Upper lobe of right lung (tissue), 1 donor: ENCODE data around the gene PNMA1. TPM values are rescaled to one million over a fixed set of nuclear protein-coding genes. Genes with fewer than 3 reads are reported as not detected.

Source experiments
- ATAC-seq: fragments of 200-7000 bp; cut with Tn5 transposase; one replicate; pipeline ENCODE4 v1.9.1; 2020; ENCODE audit warnings: mild to moderate bottlenecking, moderate library complexity
- DNase-seq: peaks from one replicate; pipeline ENCODE4 v3.0.0-alpha.2; 2020
- H3K27ac ChIP-seq: fragments of 200-600 bp; one replicate; pipeline ENCODE4 v1.8.0; 2022
- H3K27me3 ChIP-seq: fragments of 200-600 bp; one replicate; pipeline ENCODE4 v1.8.0; 2022; ENCODE audit warnings: mild to moderate bottlenecking
- H3K36me3 ChIP-seq: fragments of 200-600 bp; one replicate; pipeline ENCODE4 v1.8.0; 2022
- H3K4me1 ChIP-seq: fragments of 200-600 bp; one replicate; pipeline ENCODE4 v1.8.0; 2022
- H3K4me3 ChIP-seq: fragments of 200-600 bp; one replicate; pipeline ENCODE4 v1.8.0; 2022; ENCODE audit warnings: mild to moderate bottlenecking
- H3K9me3 ChIP-seq: fragments of 200-600 bp; one replicate; pipeline ENCODE4 v1.8.0; 2022
- intact Hi-C: fragments of 100-400 bp; cut with DNase I; formaldehyde crosslinking; loops from one replicate; pipeline ENCODE4 v1.11.0; 2022
- total RNA-seq: library from RNA; stranded (reverse); fragmentation: NEBNext Ultra II Directional; extraction: Animal tissue kit (Norgen Biotek cat#: 25700); gene quantifications from one replicate; pipeline ENCODE4 v1.2.1, GENCODE V29; 2021
- TF ChIP-seq, protein P1 (sequence below): fragments of 200-600 bp; IDR thresholded peaks from one replicate; pipeline ENCODE4 v1.8.0; 2022; ENCODE audit warnings: antibody characterized with exemption
- donor health status: DM: no; HTN: yes; CAD: no; lungs with severe emphysema.

The PNMA1 gene
- total RNA-seq, 1 donor from 2014 or later = 22.0 TPM

DNA sequence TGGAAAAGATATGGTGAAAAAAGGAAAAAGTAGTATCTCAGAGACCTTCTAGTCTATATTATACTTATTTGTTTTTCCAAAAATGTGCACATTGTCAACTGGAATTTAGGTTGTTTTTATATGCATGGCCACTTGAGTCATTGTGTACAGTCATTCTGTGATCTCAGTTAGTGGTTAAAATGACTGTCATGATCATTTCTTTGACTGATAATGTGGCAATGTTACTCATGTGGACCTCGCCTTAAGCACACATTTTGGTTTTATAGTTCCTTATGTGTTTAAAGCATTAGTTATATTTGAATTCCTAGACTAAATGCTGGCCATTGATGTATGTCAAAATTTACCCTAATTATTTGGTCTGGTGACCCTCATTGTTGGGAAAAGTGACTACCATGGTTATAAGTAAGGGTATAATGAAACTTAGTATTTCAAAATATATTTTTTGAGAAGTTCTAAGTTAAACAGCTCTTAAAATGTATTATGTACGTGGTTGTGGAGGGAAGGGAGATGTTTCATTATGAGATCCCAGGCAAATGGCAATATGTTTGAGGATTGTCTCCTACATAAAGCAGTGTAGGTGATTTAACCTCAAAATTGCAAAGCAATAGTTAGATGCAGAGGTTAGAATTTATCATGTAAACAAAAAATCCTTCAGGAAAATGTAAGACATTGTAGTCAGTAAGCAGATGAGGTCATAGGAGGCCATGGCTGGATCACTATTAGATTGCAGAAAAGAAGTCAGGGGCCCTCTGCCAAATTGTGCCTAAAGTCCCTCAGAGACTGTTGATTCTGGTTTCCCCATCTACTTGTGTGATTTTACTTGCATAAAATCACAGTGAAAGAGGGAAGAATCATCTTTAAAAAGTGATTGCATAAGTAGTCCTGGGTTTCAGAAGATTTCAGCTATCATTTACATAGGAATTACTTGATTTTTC, 17.5 kb downstream of the PNMA1 start:
- Histone ChIP-seq H3K27me3 (no peaks in the 10 kb centered on the region), H3K27ac (no peak overlapping the region), H3K9me3 (no peaks in the 10 kb centered on the region), H3K4me3 (no peak overlapping the region), H3K36me3 (peaks cover 15% of the 10 kb centered on the region), H3K4me1 (no peaks in the 10 kb centered on the region)
- ATAC-seq (no peak), DNase-seq (no peak)
- intact Hi-C loops = no loop called here
- TF ChIP-seq, protein P1, sequence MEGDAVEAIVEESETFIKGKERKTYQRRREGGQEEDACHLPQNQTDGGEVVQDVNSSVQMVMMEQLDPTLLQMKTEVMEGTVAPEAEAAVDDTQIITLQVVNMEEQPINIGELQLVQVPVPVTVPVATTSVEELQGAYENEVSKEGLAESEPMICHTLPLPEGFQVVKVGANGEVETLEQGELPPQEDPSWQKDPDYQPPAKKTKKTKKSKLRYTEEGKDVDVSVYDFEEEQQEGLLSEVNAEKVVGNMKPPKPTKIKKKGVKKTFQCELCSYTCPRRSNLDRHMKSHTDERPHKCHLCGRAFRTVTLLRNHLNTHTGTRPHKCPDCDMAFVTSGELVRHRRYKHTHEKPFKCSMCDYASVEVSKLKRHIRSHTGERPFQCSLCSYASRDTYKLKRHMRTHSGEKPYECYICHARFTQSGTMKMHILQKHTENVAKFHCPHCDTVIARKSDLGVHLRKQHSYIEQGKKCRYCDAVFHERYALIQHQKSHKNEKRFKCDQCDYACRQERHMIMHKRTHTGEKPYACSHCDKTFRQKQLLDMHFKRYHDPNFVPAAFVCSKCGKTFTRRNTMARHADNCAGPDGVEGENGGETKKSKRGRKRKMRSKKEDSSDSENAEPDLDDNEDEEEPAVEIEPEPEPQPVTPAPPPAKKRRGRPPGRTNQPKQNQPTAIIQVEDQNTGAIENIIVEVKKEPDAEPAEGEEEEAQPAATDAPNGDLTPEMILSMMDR = no peak

DNA sequence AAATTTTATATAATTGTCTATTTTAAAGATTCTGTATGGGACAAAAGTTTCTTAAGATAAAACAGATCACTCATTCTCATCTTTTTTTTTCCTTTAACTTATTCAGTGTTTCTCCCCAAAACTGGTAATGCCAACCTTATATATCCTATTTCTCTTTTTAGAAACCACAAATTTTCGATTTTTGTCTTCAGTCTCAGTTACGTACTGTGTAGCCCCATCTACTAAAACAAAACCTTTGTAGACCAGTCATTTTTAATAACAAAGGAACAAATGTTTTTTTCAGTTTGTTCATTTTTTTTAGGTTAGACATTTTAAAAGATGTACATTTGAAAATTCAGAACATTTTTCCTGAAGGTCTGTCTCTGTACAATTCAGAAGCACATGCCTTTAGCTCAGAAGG, 18.2 kb downstream of the PNMA1 start:
- TF ChIP-seq, protein P1 = no peak
- Histone ChIP-seq H3K27ac (no peak overlapping the region), H3K27me3 (no peaks in the 10 kb centered on the region), H3K9me3 (no peaks in the 10 kb centered on the region), H3K36me3 (peaks cover 15% of the 10 kb centered on the region), H3K4me3 (no peak overlapping the region), H3K4me1 (no peaks in the 10 kb centered on the region)
- intact Hi-C loops = no loop called here
- DNase-seq = no peak
- ATAC-seq = no peak

DNA sequence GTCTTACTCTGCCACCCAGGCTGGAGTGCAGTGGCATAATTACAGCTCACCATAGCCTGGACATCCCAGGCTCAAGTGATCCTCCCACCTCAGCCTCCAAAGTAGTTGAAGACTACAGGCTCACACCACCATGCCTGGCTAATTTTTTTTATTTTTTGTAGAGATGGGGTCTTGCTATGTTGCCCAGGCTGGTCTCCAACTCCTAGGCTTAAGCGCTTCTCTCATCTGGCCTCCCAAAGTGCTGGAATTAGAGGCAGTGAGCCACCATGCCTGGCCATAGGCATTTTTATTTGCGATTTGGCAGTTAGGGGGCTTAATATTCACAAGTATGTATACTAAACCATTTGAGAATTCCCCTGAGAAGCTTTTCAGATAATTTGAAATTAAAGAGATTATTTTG, 19.1 kb downstream of the PNMA1 start:
- DNase-seq = no peak
- TF ChIP-seq, protein P1 = no peak
- H3K27me3 ChIP-seq = no peaks in the 10 kb centered on the region
- no peak overlapping the region for H3K4me3 ChIP-seq
- no peak for ATAC-seq
- H3K9me3 ChIP-seq = no peaks in the 10 kb centered on the region
- H3K27ac ChIP-seq = no peak overlapping the region
- no peaks in the 10 kb centered on the region for H3K4me1 ChIP-seq
- peaks cover 15% of the 10 kb centered on the region for H3K36me3 ChIP-seq
- intact Hi-C loops = no loop called here

DNA sequence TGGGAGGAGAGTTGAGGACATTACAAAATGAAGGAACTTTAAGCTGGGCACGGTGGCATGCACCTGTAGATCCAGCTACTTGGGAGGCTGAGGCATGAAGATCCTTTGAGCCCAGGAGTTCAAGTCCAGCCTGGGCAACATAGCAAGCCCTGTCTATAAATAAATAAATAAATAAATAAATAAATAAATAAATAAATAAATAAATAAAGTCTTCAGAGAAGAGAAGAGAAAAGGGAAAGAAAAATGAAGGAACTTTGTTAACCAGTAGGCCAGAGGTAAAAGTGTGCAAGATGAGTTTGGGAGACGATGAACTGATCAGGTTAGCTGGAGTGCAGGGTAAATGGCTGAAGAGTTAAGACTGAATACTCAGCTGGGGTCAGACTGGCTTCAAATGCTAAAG, 20.1 kb downstream of the PNMA1 start:
- DNase-seq (no peak), ATAC-seq (no peak)
- no peaks in the 10 kb centered on the region for H3K4me1 ChIP-seq
- intact Hi-C loops = no loop called here
- no peaks in the 10 kb centered on the region for H3K9me3 ChIP-seq
- no peak overlapping the region for H3K27ac ChIP-seq
- H3K36me3 ChIP-seq = peaks cover 24% of the 10 kb centered on the region
- TF ChIP-seq, protein P1 = no peak
- H3K4me3 ChIP-seq = no peak overlapping the region
- no peaks in the 10 kb centered on the region for H3K27me3 ChIP-seq

DNA sequence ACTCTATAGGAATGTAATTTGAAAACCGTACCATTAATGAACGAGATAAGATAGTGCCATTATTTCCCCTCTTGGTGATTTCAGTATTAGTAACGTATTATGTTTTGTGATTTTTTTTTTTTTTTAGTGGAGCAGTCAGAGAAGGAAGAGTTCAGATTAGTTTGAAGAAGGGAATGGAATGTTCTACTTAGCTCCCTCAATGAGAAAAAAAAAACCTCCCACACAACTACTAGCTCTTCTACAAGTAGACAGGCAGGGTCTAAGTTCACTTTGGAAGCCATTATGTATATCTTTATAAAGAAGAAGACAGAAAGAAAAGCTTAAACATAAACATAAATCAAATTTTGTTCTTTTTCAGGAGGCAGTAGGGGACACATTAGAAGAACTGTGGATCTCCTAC, 27.3 kb downstream of the PNMA1 start:
- DNase-seq (no peak), ATAC-seq (no peak)
- H3K4me1 ChIP-seq = no peaks in the 10 kb centered on the region
- H3K36me3 ChIP-seq = peaks cover 21% of the 10 kb centered on the region
- intact Hi-C loops = no loop called here
- TF ChIP-seq, protein P1 = no peak
- H3K4me3 ChIP-seq = no peak overlapping the region
- H3K27ac ChIP-seq = no peak overlapping the region
- H3K9me3 ChIP-seq = no peaks in the 10 kb centered on the region
- no peaks in the 10 kb centered on the region for H3K27me3 ChIP-seq
